Activated naive CD4-positive, alpha-beta T cell treated with anti-CD3 and anti-CD28 coated beads, Interleukin-2, amount 50 U/mL, for 72 hours (primary cell): ENCODE results near the gene SAXO2. TPM values are rescaled to one million over a fixed set of nuclear protein-coding genes. Genes with fewer than 3 reads are reported as not detected.
A peak's percentile ranks its signal among the peaks of the same experiment; 100 is the strongest.
"Not testable (repeated sequence)": the region's sequence is repeated elsewhere in the genome, so short reads cannot be mapped to it uniquely, and the experiment has no call there.

ENCODE experiments used
- ATAC-seq, 2 donors: fragments of 150-1000 bp; cut with Tn5 transposase; 2 replicates each; pipeline ENCODE4 v1.10.0; 2021; ENCODE audit warnings: mild to moderate bottlenecking in 2 of 2, moderate library complexity in 2 of 2
- DNase-seq, 2 donors: peaks; one replicate each; pipeline ENCODE4 v3.0.0; 2021 to 2022; ENCODE audit warnings: low spot score in 2 of 2
- H3K27ac Mint-ChIP-seq, 2 donors: one replicate each; pipeline ENCODE4 v1.8.0; 2022; ENCODE audit warnings: mild to moderate bottlenecking in 2 of 2, mixed read lengths in 2 of 2
- H3K36me3 Mint-ChIP-seq, 2 donors: one replicate each; pipeline ENCODE4 v1.8.0; 2022; ENCODE audit warnings: mixed read lengths in 2 of 2
- H3K9me3 Mint-ChIP-seq, 2 donors: one replicate each; pipeline ENCODE4 v1.8.0; 2022; ENCODE audit warnings: mixed read lengths in 2 of 2
- total RNA-seq, 2 donors: library from RNA; stranded (reverse); gene quantifications; one replicate each; pipeline ENCODE4 v1.2.3, GENCODE V29; 2022

SAXO2 gene
- total RNA-seq, 2 donors from 2014 or later: 0.64 TPM; not detected in 1

DNA sequence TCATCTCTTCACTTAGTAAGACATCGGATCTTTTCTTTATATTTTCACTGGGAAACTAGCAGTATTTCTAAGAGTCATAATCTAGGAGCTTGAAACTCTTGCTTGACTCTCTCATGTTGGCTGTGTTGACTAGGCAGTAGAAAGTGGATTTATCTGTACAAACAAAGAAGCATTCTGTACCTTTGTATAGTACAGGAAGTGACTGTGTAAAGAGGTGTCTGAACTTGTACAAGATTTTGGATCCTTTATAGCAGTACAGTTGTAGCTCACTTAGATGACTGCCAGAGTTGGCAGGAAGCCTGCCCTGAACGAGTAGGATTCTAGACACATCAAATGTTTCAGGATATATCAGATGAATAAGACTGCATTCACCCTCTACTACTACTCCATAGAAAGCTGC lies 5.8 kb downstream of the SAXO2 start:
- not testable (repeated sequence) for H3K27ac Mint-ChIP-seq, DNase-seq, H3K36me3 Mint-ChIP-seq, H3K9me3 Mint-ChIP-seq
- peak in 1 of 2 donors; percentile 41 for ATAC-seq

DNA sequence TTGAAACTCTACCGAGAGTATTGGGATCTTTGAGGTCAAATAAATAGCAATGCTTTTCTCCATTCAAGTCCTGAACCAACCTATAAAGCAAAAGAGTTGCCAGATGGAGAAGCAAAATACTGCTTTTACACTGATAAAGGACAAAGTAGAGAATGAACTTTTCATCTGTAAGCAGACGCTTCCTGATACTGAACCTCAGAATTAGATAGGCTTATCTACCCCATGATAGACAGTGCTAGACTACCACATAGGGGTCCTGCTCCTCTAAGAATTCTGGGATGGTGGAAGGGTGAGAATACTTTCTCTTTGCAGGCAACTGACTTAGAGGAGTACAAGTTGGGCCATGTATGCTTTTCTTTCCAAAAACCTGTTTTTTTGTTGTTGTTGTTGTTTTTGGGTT lies 9.5 kb downstream of the SAXO2 start:
- no peaks in the 10 kb centered on the region for H3K36me3 Mint-ChIP-seq
- H3K27ac Mint-ChIP-seq: no peak overlapping the region
- ATAC-seq (no peak), DNase-seq (no peak)
- H3K9me3 Mint-ChIP-seq: no peaks in the 10 kb centered on the region

DNA sequence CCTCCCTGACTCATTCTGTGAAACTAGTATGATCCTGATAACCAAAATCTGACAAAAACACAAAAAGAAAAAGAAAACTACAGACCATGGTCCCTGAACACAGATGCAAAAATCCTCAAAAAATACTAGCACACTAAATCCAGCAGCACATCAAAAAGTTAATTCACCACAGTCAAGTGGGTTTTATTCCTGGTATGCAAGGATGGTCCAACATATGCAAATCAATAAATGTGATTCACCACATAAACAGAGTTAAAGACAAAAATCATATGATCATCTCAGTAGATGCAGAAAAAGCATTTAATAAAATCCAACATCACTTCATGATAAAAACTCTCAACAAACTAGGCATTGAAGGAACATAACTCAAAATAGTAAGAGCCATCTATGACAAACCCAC lies 12.8 kb downstream of the SAXO2 start:
- H3K36me3 Mint-ChIP-seq: no peaks in the 10 kb centered on the region
- H3K27ac Mint-ChIP-seq: peak overlapping the region in 1 of 2 donors; percentile 77
- no peak for DNase-seq
- ATAC-seq: no peak
- H3K9me3 Mint-ChIP-seq: no peaks in the 10 kb centered on the region

DNA sequence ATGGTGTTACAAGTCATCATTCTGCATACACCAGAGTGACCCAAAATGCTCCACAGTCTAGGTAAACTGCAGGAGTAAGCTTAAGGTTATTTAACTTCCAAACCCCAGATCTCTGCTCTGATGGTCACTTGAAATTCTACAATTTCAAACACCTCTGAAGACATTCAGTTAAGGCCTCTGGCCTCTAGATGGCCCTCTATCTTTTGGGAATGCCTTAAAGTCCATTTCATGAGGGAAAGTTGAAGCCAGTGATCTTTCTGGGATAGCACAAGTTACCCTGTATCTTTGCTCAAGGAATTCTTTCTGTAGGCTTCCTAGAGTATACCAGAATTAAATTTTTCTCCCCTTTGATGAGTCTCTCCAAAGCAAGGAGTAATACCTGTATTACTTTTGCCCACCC lies 18.7 kb downstream of the SAXO2 start:
- H3K9me3 Mint-ChIP-seq, H3K27ac Mint-ChIP-seq, H3K36me3 Mint-ChIP-seq, ATAC-seq, DNase-seq: not testable (repeated sequence)

DNA sequence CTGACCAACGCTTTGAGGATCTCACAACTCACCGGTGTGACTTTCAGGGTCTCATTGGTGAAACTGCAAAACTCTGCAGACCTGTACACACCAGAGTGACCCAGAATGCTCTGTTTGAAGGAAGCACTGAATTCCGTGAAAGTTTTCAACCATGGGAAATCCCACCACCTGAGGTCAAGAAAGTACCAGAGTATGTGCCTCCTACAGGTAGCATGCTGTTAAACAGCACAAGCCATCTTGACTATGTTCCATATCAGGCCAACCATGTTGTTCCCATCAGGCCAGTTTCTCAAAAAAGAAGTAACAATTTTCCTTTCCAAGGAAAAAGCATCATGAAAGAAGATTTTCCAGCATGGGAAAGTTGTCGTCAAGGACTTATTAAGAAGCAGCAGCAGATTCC lies 19.8 kb downstream of the SAXO2 start:
- not testable (repeated sequence) for H3K27ac Mint-ChIP-seq, ATAC-seq, H3K9me3 Mint-ChIP-seq, H3K36me3 Mint-ChIP-seq, DNase-seq

DNA sequence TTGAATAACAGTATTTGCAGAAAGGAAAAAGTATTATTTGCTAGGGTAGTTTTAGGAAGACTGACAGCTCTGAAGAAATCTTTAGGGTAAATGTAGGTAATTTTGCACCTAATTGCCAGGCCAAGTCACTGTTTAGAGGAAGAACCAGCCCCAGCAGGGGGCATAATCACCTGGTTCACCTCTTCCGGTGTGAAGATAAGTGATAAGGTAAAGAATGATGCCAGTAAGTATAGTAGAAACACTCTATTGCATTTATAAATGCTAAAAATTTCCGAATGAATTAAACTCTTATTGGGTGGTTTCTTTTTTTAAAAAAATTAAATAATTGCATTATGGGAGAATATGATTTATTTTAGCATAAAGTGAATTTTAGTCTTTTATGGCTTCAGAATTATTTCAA lies 21.8 kb downstream of the SAXO2 start:
- DNase-seq, H3K36me3 Mint-ChIP-seq, ATAC-seq, H3K27ac Mint-ChIP-seq, H3K9me3 Mint-ChIP-seq: not testable (repeated sequence)

DNA sequence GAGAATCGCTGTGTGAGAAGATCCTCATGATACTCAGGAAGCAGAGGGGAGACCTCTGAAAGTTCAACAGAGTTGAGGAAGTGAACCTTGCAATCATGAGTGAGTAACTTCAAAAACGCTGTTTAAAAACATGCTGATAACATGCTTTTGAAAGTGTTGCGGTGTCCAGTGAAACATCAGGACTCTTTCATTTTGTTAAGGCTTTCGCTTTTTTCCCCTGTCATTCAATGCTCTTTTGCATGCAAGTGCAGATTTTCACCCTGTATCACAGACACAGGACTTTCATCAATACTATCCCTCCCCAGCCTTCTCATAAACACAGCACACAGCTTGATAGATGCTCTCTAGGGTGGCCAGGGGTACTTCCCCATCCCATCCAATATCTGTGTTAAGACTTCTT lies 23.9 kb downstream of the SAXO2 start:
- H3K9me3 Mint-ChIP-seq: peaks cover 5 to 13% of the 10 kb centered on the region in 2 donors
- H3K36me3 Mint-ChIP-seq, DNase-seq: not testable (repeated sequence)
- ATAC-seq: peak; percentile 83 to 94
- peak overlapping the region; percentile 26 to 58 for H3K27ac Mint-ChIP-seq

DNA sequence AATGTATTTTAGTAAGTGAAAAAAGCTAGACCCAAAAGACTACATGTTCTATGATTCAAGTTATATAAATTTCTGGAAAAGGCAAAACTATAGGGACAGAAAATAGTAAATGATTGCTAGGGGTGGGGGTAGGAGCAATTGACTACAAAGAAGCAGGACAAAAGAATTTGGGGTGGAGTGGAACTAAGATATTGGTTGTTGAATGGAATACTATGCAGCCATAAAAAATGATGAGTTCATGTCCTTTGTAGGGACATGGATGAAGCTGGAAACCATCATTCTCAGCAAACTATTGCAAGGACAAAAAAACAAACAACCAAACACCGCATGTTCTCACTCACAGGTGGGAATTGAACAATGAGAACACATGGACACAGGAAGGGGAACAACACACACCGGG lies 25.6 kb downstream of the SAXO2 start:
- H3K36me3 Mint-ChIP-seq, H3K27ac Mint-ChIP-seq, ATAC-seq, DNase-seq: not testable (repeated sequence)
- H3K9me3 Mint-ChIP-seq: peaks cover 5 to 13% of the 10 kb centered on the region in 2 donors

DNA sequence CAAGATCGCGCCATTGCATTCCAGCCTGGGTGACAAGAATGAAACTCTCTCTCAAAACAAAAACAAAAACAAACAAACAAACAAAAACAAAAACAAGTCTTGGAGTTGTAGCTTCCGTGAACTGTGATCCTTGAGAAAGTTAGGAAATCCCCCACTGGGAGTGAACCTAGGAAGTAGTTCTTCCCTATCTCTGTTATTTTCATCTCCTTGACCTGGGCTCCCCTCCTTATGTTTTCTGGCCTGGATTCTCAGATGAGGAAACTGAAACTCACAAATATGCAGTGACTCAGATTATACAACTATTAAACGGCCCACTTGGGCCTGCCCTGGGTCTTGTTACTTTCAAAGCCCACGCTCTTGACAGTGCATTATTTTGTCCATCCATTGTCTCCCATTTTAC lies 29.7 kb downstream of the SAXO2 start:
- Mint-ChIP-seq H3K36me3 (peaks cover 0 to 6% of the 10 kb centered on the region in 2 donors), H3K9me3 (peaks cover 5 to 13% of the 10 kb centered on the region in 2 donors), H3K27ac (no peak overlapping the region)
- ATAC-seq (no peak), DNase-seq (no peak)

DNA sequence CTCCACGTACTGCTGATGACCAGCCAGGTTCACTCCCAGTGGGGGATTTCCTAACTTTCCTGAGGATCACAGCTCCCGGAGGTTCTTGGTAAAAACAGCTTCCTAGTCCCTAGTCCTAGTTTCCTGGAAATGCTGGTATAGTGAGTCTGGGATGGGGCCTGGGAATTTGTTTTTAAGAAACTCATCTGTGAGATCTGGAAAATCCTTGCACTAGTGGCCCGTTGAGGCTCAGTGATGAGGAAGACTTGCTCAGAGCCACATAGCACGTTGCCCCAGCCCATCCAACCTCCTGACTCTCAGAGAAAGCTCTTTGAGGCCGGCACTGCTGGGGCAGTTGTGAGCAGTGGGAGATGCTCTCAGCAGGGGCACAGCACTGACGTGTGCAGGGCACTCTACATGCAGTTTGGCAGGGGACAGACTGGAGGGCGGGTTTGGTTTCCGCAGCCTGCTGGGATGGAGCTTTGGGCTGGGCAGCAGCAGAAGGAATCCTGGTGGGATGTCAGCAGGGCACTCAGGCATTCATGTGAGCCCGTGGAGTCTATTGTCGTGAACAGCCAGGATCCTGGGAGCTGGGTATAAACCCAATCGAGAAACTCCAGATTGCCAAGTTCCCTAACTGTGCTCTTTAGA lies 31.6 kb downstream of the SAXO2 start:
- DNase-seq: no peak
- no peaks in the 10 kb centered on the region for H3K36me3 Mint-ChIP-seq
- no peak overlapping the region for H3K27ac Mint-ChIP-seq
- ATAC-seq: no peak
- peaks cover 0 to 8% of the 10 kb centered on the region in 2 donors for H3K9me3 Mint-ChIP-seq

DNA sequence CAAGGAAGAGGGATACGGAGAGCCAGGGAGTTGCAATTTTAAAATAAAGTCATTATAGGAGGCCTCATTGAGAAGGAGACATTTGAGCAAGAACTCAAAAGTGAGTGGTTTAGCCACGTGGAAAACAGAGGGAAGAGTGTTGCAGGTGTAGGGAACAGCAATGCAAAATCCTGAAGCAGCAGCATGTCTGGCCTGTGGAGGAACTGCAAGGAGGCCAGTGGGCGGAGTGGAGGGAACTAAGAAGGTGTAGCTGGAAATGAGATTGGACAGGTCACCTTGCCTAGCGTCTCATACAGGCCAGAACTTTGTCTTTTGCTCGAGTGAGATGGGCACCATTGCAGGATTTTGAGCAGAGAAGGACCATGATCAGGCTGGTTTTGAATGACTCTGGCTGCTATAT lies 34.9 kb downstream of the SAXO2 start:
- no peaks in the 10 kb centered on the region for H3K9me3 Mint-ChIP-seq
- no peaks in the 10 kb centered on the region for H3K36me3 Mint-ChIP-seq
- DNase-seq (no peak), ATAC-seq (no peak)
- no peak overlapping the region for H3K27ac Mint-ChIP-seq

DNA sequence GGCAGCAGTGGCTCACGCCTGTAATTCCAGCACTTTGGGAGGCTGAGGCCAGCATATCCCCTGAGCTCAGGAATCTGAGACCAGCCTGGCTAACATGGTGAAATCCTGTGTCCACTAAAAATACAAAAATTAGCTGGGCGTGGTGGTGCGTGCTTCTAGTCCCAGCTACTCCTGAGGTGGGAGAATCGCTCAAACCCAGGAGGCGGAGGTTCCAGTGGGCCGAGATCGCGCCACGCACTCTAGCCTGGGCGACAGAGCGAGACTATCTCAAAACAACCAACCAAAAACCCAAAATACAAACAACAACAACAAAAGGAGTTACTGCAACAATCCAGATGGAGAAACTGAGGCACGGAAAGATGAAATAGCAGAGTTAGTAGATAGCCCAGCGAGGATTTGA lies 35.4 kb downstream of the SAXO2 start:
- no peaks in the 10 kb centered on the region for H3K36me3 Mint-ChIP-seq
- no peak for DNase-seq
- no peak for ATAC-seq
- H3K27ac Mint-ChIP-seq: no peak overlapping the region
- H3K9me3 Mint-ChIP-seq: no peaks in the 10 kb centered on the region

DNA sequence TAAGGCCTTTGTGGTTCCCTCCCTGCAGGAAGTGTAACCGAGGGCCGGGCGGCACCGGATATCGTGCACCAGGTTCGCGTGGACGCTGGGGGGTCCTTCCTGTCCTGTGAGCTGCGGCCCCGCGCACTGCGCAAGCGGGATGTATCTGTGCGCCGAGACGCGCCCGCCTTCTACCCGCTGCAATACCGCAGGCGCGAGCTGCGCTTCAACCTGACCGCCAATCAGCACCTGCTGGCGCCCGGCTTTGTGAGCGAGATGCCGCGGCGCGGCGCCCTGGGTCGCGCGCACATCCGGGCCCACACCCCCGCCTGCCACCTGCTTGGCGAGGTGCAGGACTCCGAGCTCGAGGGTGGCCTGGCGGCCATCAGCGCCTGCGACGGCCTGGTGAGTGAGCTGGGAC lies 35.9 kb downstream of the SAXO2 start:
- H3K36me3 Mint-ChIP-seq: no peaks in the 10 kb centered on the region
- no peaks in the 10 kb centered on the region for H3K9me3 Mint-ChIP-seq
- ATAC-seq: peak; percentile 83 to 88
- no peak overlapping the region for H3K27ac Mint-ChIP-seq
- peak in 1 of 2 donors; percentile 59 for DNase-seq

DNA sequence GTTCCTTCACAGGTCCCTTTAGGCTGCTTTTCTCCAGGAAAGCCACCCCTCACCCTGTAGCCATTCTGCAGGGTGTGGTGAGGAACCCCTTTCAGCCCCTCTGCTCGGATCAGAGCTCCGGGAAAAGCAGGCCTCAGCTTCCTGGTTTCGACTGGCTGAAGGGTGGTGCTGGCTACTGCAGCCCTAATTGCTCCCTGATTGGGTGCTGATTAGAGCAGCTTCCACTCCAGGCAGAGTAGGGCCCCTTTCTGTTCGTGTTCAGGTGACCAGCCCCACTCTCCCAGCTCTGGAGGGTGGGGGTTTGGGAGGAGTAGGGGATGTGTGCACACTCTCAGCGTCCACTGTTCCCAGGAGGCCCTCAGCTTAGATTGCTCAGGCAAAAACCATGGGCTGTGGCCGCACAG lies 36.9 kb downstream of the SAXO2 start:
- DNase-seq, H3K9me3 Mint-ChIP-seq, H3K27ac Mint-ChIP-seq, H3K36me3 Mint-ChIP-seq, ATAC-seq: not testable (repeated sequence)

DNA sequence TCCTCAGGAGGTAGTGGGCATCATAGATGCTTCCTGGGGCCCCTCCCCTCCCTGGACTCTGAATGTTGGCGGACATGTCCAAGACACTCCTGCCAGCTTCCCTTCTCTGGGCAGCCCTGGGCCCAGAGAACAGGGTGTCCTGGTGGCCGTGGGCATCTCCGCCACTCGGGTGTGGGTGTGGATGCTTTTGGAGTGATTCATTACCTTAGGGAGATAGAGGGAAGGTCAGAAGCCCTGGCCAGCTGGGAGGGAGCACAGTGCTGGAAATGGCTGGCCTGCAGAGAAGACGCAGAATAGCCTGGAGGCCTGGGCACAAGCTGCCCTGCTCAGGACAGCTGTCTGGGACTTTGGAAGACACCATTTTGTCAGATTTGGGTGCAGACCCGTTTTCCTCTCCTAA lies 37.7 kb downstream of the SAXO2 start:
- H3K36me3 Mint-ChIP-seq, H3K9me3 Mint-ChIP-seq, DNase-seq, H3K27ac Mint-ChIP-seq, ATAC-seq: not testable (repeated sequence)

DNA sequence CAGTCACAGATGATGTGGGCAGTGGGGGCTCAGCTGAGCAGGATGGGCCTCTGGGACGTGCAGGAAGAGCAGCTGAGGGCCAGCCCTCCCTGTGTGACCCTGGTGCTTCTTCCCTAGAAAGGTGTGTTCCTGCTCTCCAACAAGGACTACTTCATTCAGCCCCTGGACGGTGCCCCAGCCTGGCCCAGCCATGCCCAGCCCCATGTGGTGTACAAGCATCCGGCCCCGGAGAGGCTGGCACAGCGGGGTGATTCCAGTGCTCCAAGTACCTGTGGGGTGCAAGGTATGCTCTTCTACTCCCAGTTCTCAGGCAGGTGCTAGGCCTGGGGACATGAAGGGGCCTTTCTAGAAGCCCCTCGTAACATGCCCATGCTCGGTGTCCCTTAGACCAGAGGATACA lies 38.3 kb downstream of the SAXO2 start:
- DNase-seq (no peak), ATAC-seq (no peak)
- H3K9me3 Mint-ChIP-seq: no peaks in the 10 kb centered on the region
- no peaks in the 10 kb centered on the region for H3K36me3 Mint-ChIP-seq
- no peak overlapping the region for H3K27ac Mint-ChIP-seq

DNA sequence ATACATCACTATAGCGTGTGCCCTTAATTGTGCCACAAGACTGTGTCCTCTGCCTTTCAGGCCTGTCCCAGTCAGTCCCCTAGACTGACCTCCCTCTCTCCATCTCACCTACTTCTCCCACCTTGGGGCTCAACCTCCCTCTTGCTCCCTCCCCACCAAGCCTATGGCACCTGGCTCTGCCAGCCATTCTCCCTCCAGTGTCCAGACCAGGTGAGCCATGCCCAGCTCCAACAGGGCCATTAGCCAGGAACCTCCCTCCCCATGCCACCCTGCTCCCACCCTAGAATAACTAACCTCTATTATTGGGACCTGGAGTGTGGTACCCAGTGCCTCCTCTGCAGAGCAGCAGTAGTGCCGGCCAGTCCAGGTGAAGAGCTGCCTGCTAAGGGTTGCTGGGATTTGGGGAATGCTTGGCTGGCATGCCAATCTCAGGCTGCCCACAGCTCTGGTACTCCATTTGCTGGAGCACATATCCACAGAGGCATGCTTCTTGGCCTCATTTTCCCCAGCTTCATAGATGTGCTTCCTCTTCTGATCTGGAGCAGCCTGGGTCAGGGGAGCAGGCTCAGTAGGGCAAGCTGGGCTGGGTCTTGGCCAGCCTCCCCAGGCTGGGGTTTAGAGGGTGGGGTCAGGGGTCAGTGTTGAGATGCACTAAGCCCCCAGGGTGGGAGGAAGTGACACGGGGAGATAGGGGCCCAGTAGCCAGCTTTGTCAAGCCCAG lies 38.8 kb downstream of the SAXO2 start:
- no peak for ATAC-seq
- Mint-ChIP-seq H3K9me3 (no peaks in the 10 kb centered on the region), H3K27ac (no peak overlapping the region)

More for the DNA sequence above, 38.8 kb downstream of the SAXO2 start:
- H3K36me3 Mint-ChIP-seq: no peaks in the 10 kb centered on the region
- DNase-seq: no peak
